Measurements from ENCODE around the gene MID1IP1. TPM values are rescaled to one million over a fixed set of nuclear protein-coding genes. Genes with fewer than 3 reads are reported as not detected.

The MID1IP1 gene
- total and polyA plus RNA-seq, 8 donors, result 14.8 to 74.2 (median 20.7) TPM

GRCh38 chrX:38804682-38805431 is 3.6 kb downstream of the MID1IP1 start:
- Histone ChIP-seq H3K9me3 (no peaks in the 10 kb centered on the region), H3K27ac (peak overlapping the region; percentile 79 to 90), H3K36me3 (no peaks in the 10 kb centered on the region), H3K4me1 (peaks cover 0 to 28% of the 10 kb centered on the region in 2 donors), H3K27me3 (no peaks in the 10 kb centered on the region), H3K4me3 (peak overlapping the region; percentile 45 to 70)
- peak; percentile 19 to 80 (median 37) for DNase-seq
- no peak for TF ChIP-seq CTCF (IDR thresholded peaks at IDR 0.05)
- intact Hi-C loops (cut with DNase I), result no loop called here
- peak; percentile 4 for ATAC-seq

GRCh38 chrX:38805432-38806389 is 4.5 kb downstream of the MID1IP1 start:
- no peak for TF ChIP-seq CTCF (IDR thresholded peaks at IDR 0.05)
- Histone ChIP-seq H3K4me3 (peak overlapping the region; percentile 45 to 70), H3K4me1 (peaks cover 0 to 28% of the 10 kb centered on the region in 2 donors), H3K27ac (peak overlapping the region; percentile 79 to 90), H3K27me3 (no peaks in the 10 kb centered on the region), H3K36me3 (no peaks in the 10 kb centered on the region), H3K9me3 (no peaks in the 10 kb centered on the region)
- DNase-seq (peak; percentile 58 to 92 (median 75)), ATAC-seq (peak; percentile 48)
- intact Hi-C loops (cut with DNase I), result no loop called here

GRCh38 chrX:38806875-38807621 is 5.8 kb downstream of the MID1IP1 start:
- peak overlapping the region in 1 of 2 donors; percentile 70 for H3K4me3 ChIP-seq
- peaks cover 0 to 28% of the 10 kb centered on the region in 2 donors for H3K4me1 ChIP-seq
- no peaks in the 10 kb centered on the region for H3K27me3 ChIP-seq
- intact Hi-C loops (cut with DNase I), result no loop called here
- no peak for TF ChIP-seq CTCF (IDR thresholded peaks at IDR 0.05)
- peak overlapping the region; percentile 79 to 90 for H3K27ac ChIP-seq
- no peaks in the 10 kb centered on the region for H3K9me3 ChIP-seq
- no peaks in the 10 kb centered on the region for H3K36me3 ChIP-seq
- DNase-seq (peak in 1 of 4 donors; percentile 3), ATAC-seq (no peak)

- ATAC-seq (no peak), DNase-seq (no peak)
- TF ChIP-seq CTCF (IDR thresholded peaks at IDR 0.05), result no peak
- H3K4me1 ChIP-seq, result peaks cover 0 to 22% of the 10 kb centered on the region in 2 donors
- H3K36me3 ChIP-seq, result no peaks in the 10 kb centered on the region
- H3K27ac ChIP-seq, result peak overlapping the region in 1 of 2 donors; percentile 90
- intact Hi-C loops (cut with DNase I), result no loop called here
- no peaks in the 10 kb centered on the region for H3K27me3 ChIP-seq
- no peaks in the 10 kb centered on the region for H3K9me3 ChIP-seq
- no peak overlapping the region for H3K4me3 ChIP-seq
Observed at GRCh38 chrX:38807873-38808272, 6.6 kb downstream of the MID1IP1 start.

Measured in left lung (tissue), 10 donors.